WTC11 (cell line): ENCODE data around the gene PNPO. TPM values are rescaled to one million over a fixed set of nuclear protein-coding genes. Genes with fewer than 3 reads are reported as not detected.

Source experiments
- ATAC-seq: fragments of 200-7000 bp; cut with Tn5 transposase; 2 replicates; pipeline ENCODE4 v1.10.0; 2021; ENCODE audit warnings: mild to moderate bottlenecking, moderate library complexity
- CTCF ChIA-PET: fragments of 300-600 bp; sonication (Branson Sonifier 250); formaldehyde crosslinking; loops from one replicate; lab custom pipeline; 2021; ENCODE audit warnings: antibody characterized with exemption; lab: Charles Lee
- POLR2A ChIA-PET: fragments of 350-600 bp; sonication (Branson Sonifier 250); formaldehyde crosslinking; loops from one replicate; lab custom pipeline; 2021; ENCODE audit warnings: antibody characterized with exemption; lab: Charles Lee
- DNase-seq: peaks from one replicate; pipeline ENCODE4 v3.0.0; 2021; ENCODE audit warnings: low spot score
- H3K27ac Mint-ChIP-seq: 2 replicates; pipeline ENCODE4 v1.8.0; 2021; ENCODE audit warnings: mixed read lengths
- H3K27me3 Mint-ChIP-seq: 2 replicates; pipeline ENCODE4 v1.8.0; 2021; ENCODE audit warnings: low read depth, mild to moderate bottlenecking, moderate library complexity, mixed read lengths
- H3K36me3 Mint-ChIP-seq: 2 replicates; pipeline ENCODE4 v1.8.0; 2021; ENCODE audit warnings: mixed read lengths
- H3K4me1 Mint-ChIP-seq: 2 replicates; pipeline ENCODE4 v1.8.0; 2022; ENCODE audit warnings: mixed read lengths
- H3K4me3 Mint-ChIP-seq: 2 replicates; pipeline ENCODE4 v1.8.0; 2021; ENCODE audit warnings: mild to moderate bottlenecking, moderate library complexity, mixed read lengths
- H3K9me3 Mint-ChIP-seq: 2 replicates; pipeline ENCODE4 v1.8.0; 2021; ENCODE audit warnings: mixed read lengths
- AFF4 ChIP-seq: sonication (generic); formaldehyde crosslinking; IDR thresholded peaks from 2 replicates; pipeline ENCODE4 v1.8.1; 2023; ENCODE audit warnings: mild to moderate bottlenecking, missing genetic modification reagents, borderline replicate concordance
- ATF3 ChIP-seq: sonication (generic); formaldehyde crosslinking; conservative IDR thresholded peaks from 2 replicates; pipeline ENCODE4 v1.8.1; 2022; ENCODE audit warnings: mild to moderate bottlenecking, missing genetic modification reagents
- CDX4 ChIP-seq: fragments of 250-450 bp; sonication (Bioruptor Pico); IDR thresholded peaks from 2 replicates; pipeline ENCODE4 v1.9.0; 2021; ENCODE audit warnings: moderate library complexity, mild to moderate bottlenecking, inconsistent platforms, borderline replicate concordance
- E2F1 ChIP-seq: sonication (generic); formaldehyde crosslinking; IDR thresholded peaks from 2 replicates; pipeline ENCODE4 v1.8.0; 2022; ENCODE audit warnings: mild to moderate bottlenecking, missing genetic modification reagents
- ESRRA ChIP-seq: sonication (generic); formaldehyde crosslinking; IDR thresholded peaks from 2 replicates; pipeline ENCODE4 v1.8.1; 2022; ENCODE audit warnings: mild to moderate bottlenecking, missing genetic modification reagents, borderline replicate concordance
- GABPB1 ChIP-seq: sonication (generic); formaldehyde crosslinking; IDR thresholded peaks from 2 replicates; pipeline ENCODE4 v1.8.1; 2023; ENCODE audit warnings: mild to moderate bottlenecking, missing genetic modification reagents
- JUN ChIP-seq: sonication (generic); formaldehyde crosslinking; IDR thresholded peaks from 2 replicates; pipeline ENCODE4 v1.8.0; 2023; ENCODE audit warnings: mild to moderate bottlenecking, missing genetic modification reagents
- KAT7 ChIP-seq: sonication (generic); formaldehyde crosslinking; IDR thresholded peaks from 2 replicates; pipeline ENCODE4 v1.8.1; 2023; ENCODE audit warnings: missing genetic modification reagents, mild to moderate bottlenecking, borderline replicate concordance
- NR2C2 ChIP-seq: sonication (generic); formaldehyde crosslinking; IDR thresholded peaks from 2 replicates; pipeline ENCODE4 v1.8.0; 2022; ENCODE audit warnings: mild to moderate bottlenecking, missing genetic modification reagents
- PRRX2 ChIP-seq: fragments of 250-450 bp; sonication (Bioruptor Pico); IDR thresholded peaks from 2 replicates; pipeline ENCODE4 v1.8.0; 2021; ENCODE audit warnings: mild to moderate bottlenecking
- SMAD3 ChIP-seq: sonication (generic); formaldehyde crosslinking; IDR thresholded peaks from 2 replicates; pipeline ENCODE4 v1.8.0; 2022; ENCODE audit warnings: missing genetic modification reagents, mild to moderate bottlenecking, borderline replicate concordance
- STAT6 ChIP-seq: sonication (generic); formaldehyde crosslinking; conservative IDR thresholded peaks from 2 replicates; pipeline ENCODE4 v1.8.1; 2023; ENCODE audit warnings: mild to moderate bottlenecking, low read depth, missing genetic modification reagents, moderate library complexity
- TCF7 ChIP-seq: sonication (generic); formaldehyde crosslinking; IDR thresholded peaks from 2 replicates; pipeline ENCODE4 v1.8.0; 2022; ENCODE audit warnings: mild to moderate bottlenecking, low read depth, missing genetic modification reagents, moderate library complexity
- TEAD1 ChIP-seq: sonication (generic); formaldehyde crosslinking; IDR thresholded peaks from 2 replicates; pipeline ENCODE4 v1.8.0; 2022; ENCODE audit warnings: mild to moderate bottlenecking, missing genetic modification reagents
- TEAD4 ChIP-seq: sonication (generic); formaldehyde crosslinking; IDR thresholded peaks from 2 replicates; pipeline ENCODE4 v1.8.0; 2022; ENCODE audit warnings: mild to moderate bottlenecking, missing genetic modification reagents
- ZNF425 ChIP-seq: fragments of 250-450 bp; sonication (Bioruptor Pico); conservative IDR thresholded peaks from 2 replicates; pipeline ENCODE4 v1.9.0; 2021; ENCODE audit warnings: mild to moderate bottlenecking
- total RNA-seq: library from RNA; stranded (reverse); gene quantifications from 3 replicates; pipeline ENCODE4 v1.2.3, GENCODE V29; 2021

Gene PNPO
- total RNA-seq, 1 experiment from 2014 or later: 12.2 TPM

- no peak for TF ChIP-seq E2F1 (CRISPR knock-in tag)
- TF ChIP-seq ESRRA (CRISPR knock-in tag): no peak
- TF ChIP-seq GABPB1 (CRISPR knock-in tag): no peak
- no peak for TF ChIP-seq TEAD1
Measured at GRCh38 chr17:47928415-47928814, 13.0 kb upstream of the PNPO start (continued).

GRCh38 chr17:47929218-47930000 is 12.0 kb upstream of the PNPO start:
- no peaks in the 10 kb centered on the region for H3K27me3 Mint-ChIP-seq
- POLR2A ChIA-PET: interaction anchor here (0.9 to 1.5 kb wide), 3 partner anchors 8 to 98 kb away, joined by 3 read pairs; partner anchors contain the start of genes LRRC46, MRPL10 and PNPO
- DNase-seq (no peak), ATAC-seq (no peak)
- TF ChIP-seq KAT7 (CRISPR knock-in tag) (no peak), TCF7 (CRISPR knock-in tag) (no peak), AFF4 (no peak), TEAD4 (no peak), SMAD3 (CRISPR knock-in tag) (no peak), STAT6 (CRISPR knock-in tag) (no peak)
- H3K27ac Mint-ChIP-seq: no peak overlapping the region
- peaks cover 10% of the 10 kb centered on the region for H3K36me3 Mint-ChIP-seq
- CTCF ChIA-PET: interaction anchor here (0.7 to 3.1 kb wide), 8 partner anchors 13 to 89 kb away, joined by 3 to 14 read pairs (median 4); partner anchors contain the start of genes CDK5RAP3 and SCRN2
- no peaks in the 10 kb centered on the region for H3K4me1 Mint-ChIP-seq
- no peak overlapping the region for H3K4me3 Mint-ChIP-seq
- H3K9me3 Mint-ChIP-seq: no peaks in the 10 kb centered on the region

GRCh38 chr17:47931848-47932247 is 9.5 kb upstream of the PNPO start:
- no peaks in the 10 kb centered on the region for H3K4me1 Mint-ChIP-seq
- TF ChIP-seq ATF3 (CRISPR knock-in tag) (no peak), ZNF425 (CRISPR knock-in tag) (no peak), PRRX2 (CRISPR knock-in tag) (no peak), NR2C2 (CRISPR knock-in tag) (no peak), JUN (no peak), CDX4 (CRISPR knock-in tag) (no peak), KAT7 (CRISPR knock-in tag) (no peak), TEAD1 (no peak)
- POLR2A ChIA-PET: no interaction called here
- CTCF ChIA-PET: interaction anchor here (0.6 to 1.9 kb wide), 3 partner anchors 15 to 94 kb away, joined by 3 to 6 read pairs (median 3); partner anchors contain the start of gene CDK5RAP3
- peaks cover 2% of the 10 kb centered on the region; the same call in 1 of the 2 replicates for H3K36me3 Mint-ChIP-seq
- H3K9me3 Mint-ChIP-seq: no peaks in the 10 kb centered on the region
- DNase-seq (no peak), ATAC-seq (no peak)
- H3K27ac Mint-ChIP-seq: no peak overlapping the region
- no peak overlapping the region for H3K4me3 Mint-ChIP-seq
- no peaks in the 10 kb centered on the region; the same call in none of the 2 replicates for H3K27me3 Mint-ChIP-seq
